NCI-H2227 (cell line): Measurements from ENCODE around the gene MTCH1.

Source experiments
- DNase-seq: peaks from one replicate; lab custom pipeline; 2025; ENCODE audit not compliant: unreplicated experiment; lab: John Stamatoyannopoulos, UW

MTCH1 gene

GRCh38 chr6:37018198-37019064, 32.4 kb upstream of the MTCH1 start:
- DNase-seq, result peak; percentile 91

GRCh38 chr6:37017606-37018197, 31.7 kb upstream of the MTCH1 start:
- no peak for DNase-seq

GRCh38 chr6:37016995-37017394, 31.0 kb upstream of the MTCH1 start:
- no peak for DNase-seq

- DNase-seq, result no peak
Observed at GRCh38 chr6:37015532-37015931, 29.5 kb upstream of the MTCH1 start.

- no peak for DNase-seq
Observed at GRCh38 chr6:37014667-37015066, 28.7 kb upstream of the MTCH1 start.

- DNase-seq, result no peak
Observed at GRCh38 chr6:37013516-37014491, 27.8 kb upstream of the MTCH1 start.

- no peak for DNase-seq
Observed at GRCh38 chr6:37011656-37012378, 25.8 kb upstream of the MTCH1 start.

- DNase-seq, result peak; percentile 61
Observed at GRCh38 chr6:37010402-37010892, 24.5 kb upstream of the MTCH1 start.

GRCh38 chr6:37008484-37009465, 22.8 kb upstream of the MTCH1 start:
- no peak for DNase-seq

- no peak for DNase-seq
Observed at GRCh38 chr6:37007340-37008043, 21.5 kb upstream of the MTCH1 start.

- no peak for DNase-seq
Observed at GRCh38 chr6:37006793-37007339, 20.9 kb upstream of the MTCH1 start.

GRCh38 chr6:37005827-37006567, 20.0 kb upstream of the MTCH1 start:
- DNase-seq, result no peak

GRCh38 chr6:37005061-37005810, 19.2 kb upstream of the MTCH1 start, which contains the start of gene FGD2:
FGD2 (plus strand) TSS chr6:37005655; CDS start chr6:37005818, 163 bp downstream.
- DNase-seq, result no peak

GRCh38 chr6:37004044-37004980, 18.3 kb upstream of the MTCH1 start:
- no peak for DNase-seq

GRCh38 chr6:36999751-37000125, 13.7 kb upstream of the MTCH1 start:
- no peak for DNase-seq
